Activated CD4-positive, alpha-beta T cell treated with anti-CD3 and anti-CD28 coated beads for 36 hours (primary cell): ENCODE measurements around the gene ART4. TPM values are rescaled to one million over a fixed set of nuclear protein-coding genes. Genes with fewer than 3 reads are reported as not detected.

ENCODE experiments used
- ATAC-seq: fragments of 200-7000 bp; cut with Tn5 transposase; one replicate; pipeline ENCODE4 v1.10.0; 2021; ENCODE audit warnings: mild to moderate bottlenecking, moderate library complexity
- CTCF ChIA-PET: fragments of 350-600 bp; sonication (Branson Sonifier 250); formaldehyde crosslinking; loops from one replicate; lab custom pipeline; 2021; ENCODE audit warnings: antibody characterized with exemption; lab: Charles Lee
- POLR2A ChIA-PET: fragments of 350-600 bp; sonication (Branson Sonifier 250); formaldehyde crosslinking; loops from one replicate; lab custom pipeline; 2021; ENCODE audit warnings: antibody characterized with exemption, inconsistent platforms; lab: Charles Lee
- DNase-seq: peaks from one replicate; pipeline ENCODE4 v3.0.0-alpha.2; 2020
- H3K27ac Mint-ChIP-seq: one replicate; pipeline ENCODE4 v1.8.0; 2021; ENCODE audit warnings: mixed read lengths
- H3K27me3 Mint-ChIP-seq: one replicate; pipeline ENCODE4 v1.8.0; 2021; ENCODE audit warnings: mixed read lengths
- H3K36me3 Mint-ChIP-seq: one replicate; pipeline ENCODE4 v1.8.0; 2021; ENCODE audit warnings: low read depth, mixed read lengths
- H3K4me1 Mint-ChIP-seq: one replicate; pipeline ENCODE4 v1.8.0; 2021; ENCODE audit warnings: mixed read lengths
- H3K4me3 Mint-ChIP-seq: one replicate; pipeline ENCODE4 v1.8.0; 2021; ENCODE audit warnings: mild to moderate bottlenecking, moderate library complexity, mixed read lengths
- H3K9me3 Mint-ChIP-seq: one replicate; pipeline ENCODE4 v1.8.0; 2021; ENCODE audit warnings: low read depth, mixed read lengths
- intact Hi-C, 2 experiments: fragments of 100-400 bp; cut with DNase I in 1 of 2; cut with micrococcal nuclease in 1 of 2; formaldehyde crosslinking; loops; one replicate each; pipeline versions ENCODE4 v1.14.2 to v1.15.1; 2022 to 2024; cut with DNase I, micrococcal nuclease
- total RNA-seq, 2 experiments: library from RNA; stranded (reverse); gene quantifications; one replicate each; pipeline ENCODE4 v1.2.3, GENCODE V29; 2021

The ART4 gene
- total RNA-seq, 2 experiments from 2014 or later, result not detected

GRCh38 chr12:14849661-14850060, 6.3 kb upstream of the ART4 start:
- no peaks in the 10 kb centered on the region for H3K9me3 Mint-ChIP-seq
- ATAC-seq (no peak), DNase-seq (no peak)
- H3K27me3 Mint-ChIP-seq, result no peaks in the 10 kb centered on the region
- H3K27ac Mint-ChIP-seq, result no peak overlapping the region
- no peak overlapping the region for H3K4me3 Mint-ChIP-seq
- H3K36me3 Mint-ChIP-seq, result no peaks in the 10 kb centered on the region
- intact Hi-C loops, result loop anchor here (10.0 kb wide), 3 partner anchors 375 to 675 kb away; partner anchors contain the start of gene RERG (in 1 of the 2)
- ChIA-PET POLR2A (no interaction called here), CTCF (interaction anchor here (1.7 to 7.4 kb wide), 2 partner anchors 146 to 282 kb away, joined by 3 to 85 read pairs; no protein-coding TSS in a partner anchor)
- H3K4me1 Mint-ChIP-seq, result peaks cover 11% of the 10 kb centered on the region

GRCh38 chr12:14846876-14847580, 3.7 kb upstream of the ART4 start:
- ChIA-PET POLR2A (no interaction called here), CTCF (interaction anchor here (0.7 to 7.4 kb wide), 12 partner anchors 10 to 160 kb away, joined by 3 to 85 read pairs (median 4); partner anchors contain the start of gene ERP27)
- intact Hi-C loops, result loop anchor here (10.0 kb wide), 3 partner anchors 378 to 678 kb away; partner anchors contain the start of gene RERG (in 1 of the 2)
- ATAC-seq, result no peak
- Mint-ChIP-seq H3K4me1 (peaks cover 11% of the 10 kb centered on the region), H3K27me3 (no peaks in the 10 kb centered on the region), H3K27ac (no peak overlapping the region), H3K4me3 (no peak overlapping the region), H3K9me3 (no peaks in the 10 kb centered on the region), H3K36me3 (no peaks in the 10 kb centered on the region)
- DNase-seq, result no peak

DNA sequence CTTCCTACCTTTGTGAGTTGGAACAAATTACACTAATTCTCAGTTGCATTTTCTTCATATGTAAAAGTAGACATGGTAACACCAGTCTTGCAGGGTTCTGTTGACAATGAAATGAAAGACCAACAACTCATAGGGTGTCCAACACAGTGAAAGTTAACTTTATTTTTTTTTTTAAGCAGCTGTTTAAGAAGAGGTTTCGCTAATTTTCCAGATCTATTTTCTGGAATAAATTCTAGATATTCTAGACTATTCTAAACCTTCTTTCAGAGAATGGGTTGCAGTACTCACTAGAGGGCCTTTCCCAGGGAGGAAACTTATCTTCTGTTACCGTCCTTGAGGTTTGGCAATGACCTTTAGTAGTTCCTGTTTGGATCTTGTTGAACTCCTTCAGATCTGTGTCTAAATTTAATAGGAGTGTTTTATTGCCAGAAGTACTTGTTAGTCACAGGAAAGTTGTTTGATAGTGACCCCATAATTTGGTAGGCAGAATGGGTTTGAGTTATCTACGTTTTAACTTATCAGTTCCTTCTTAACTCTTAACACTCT, 2.8 kb upstream of the ART4 start:
- no peak for ATAC-seq
- CTCF ChIA-PET, result interaction anchor here (0.6 to 7.4 kb wide), 11 partner anchors 9 to 161 kb away, joined by 3 to 85 read pairs (median 4); no protein-coding TSS in a partner anchor

GRCh38 chr12:14845350-14845750, 2.0 kb upstream of the ART4 start:
- Mint-ChIP-seq H3K36me3 (no peaks in the 10 kb centered on the region), H3K4me1 (peaks cover 11% of the 10 kb centered on the region), H3K4me3 (no peak overlapping the region), H3K27me3 (no peaks in the 10 kb centered on the region), H3K27ac (no peak overlapping the region), H3K9me3 (no peaks in the 10 kb centered on the region)
- intact Hi-C loops, result loop anchor here (1.0 to 10.0 kb wide), 9 partner anchors 65 to 679 kb away; partner anchors contain the start of gene RERG (in 2 of the 2)
- peak; percentile 46 for DNase-seq
- CTCF ChIA-PET, result interaction anchor here (0.6 to 7.4 kb wide), 8 partner anchors 8 to 162 kb away, joined by 3 to 85 read pairs (median 4); no protein-coding TSS in a partner anchor
- peak; percentile 58 for ATAC-seq
- POLR2A ChIA-PET, result no interaction called here

More for the DNA sequence above, 2.8 kb upstream of the ART4 start:
- DNase-seq, result no peak
- no peak overlapping the region for H3K4me3 Mint-ChIP-seq
- H3K27ac Mint-ChIP-seq, result no peak overlapping the region
- no peaks in the 10 kb centered on the region for H3K27me3 Mint-ChIP-seq
- no peaks in the 10 kb centered on the region for H3K9me3 Mint-ChIP-seq
- H3K36me3 Mint-ChIP-seq, result no peaks in the 10 kb centered on the region
- intact Hi-C loops, result loop anchor here (10.0 kb wide), 3 partner anchors 379 to 679 kb away; partner anchors contain the start of gene RERG (in 1 of the 2)
- H3K4me1 Mint-ChIP-seq, result peaks cover 11% of the 10 kb centered on the region
- POLR2A ChIA-PET, result no interaction called here

DNA sequence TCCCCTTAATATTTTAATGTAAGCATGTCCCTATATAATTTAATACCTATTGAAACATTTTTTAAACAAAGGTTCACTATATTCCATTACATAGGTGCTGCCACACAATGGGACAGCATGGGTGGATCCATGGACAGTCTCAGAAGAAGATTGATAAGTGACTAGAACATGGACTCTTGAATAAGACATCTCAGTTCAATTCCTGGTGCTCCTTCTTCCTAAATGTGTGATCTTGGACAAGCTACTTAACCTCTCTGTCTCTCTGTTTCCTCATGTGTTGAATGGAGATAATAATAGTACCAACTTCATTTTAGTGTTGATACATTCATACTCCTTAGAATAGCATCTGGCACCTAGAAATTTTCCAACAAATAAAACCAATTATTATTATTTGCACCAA, 1.1 kb upstream of the ART4 start:
- no peaks in the 10 kb centered on the region for H3K36me3 Mint-ChIP-seq
- ChIA-PET CTCF (interaction anchor here (0.6 to 7.4 kb wide), 10 partner anchors 11 to 156 kb away, joined by 3 to 85 read pairs (median 4); no protein-coding TSS in a partner anchor), POLR2A (no interaction called here)
- H3K4me3 Mint-ChIP-seq, result no peak overlapping the region
- H3K27ac Mint-ChIP-seq, result no peak overlapping the region
- no peaks in the 10 kb centered on the region for H3K27me3 Mint-ChIP-seq
- peaks cover 11% of the 10 kb centered on the region for H3K4me1 Mint-ChIP-seq
- ATAC-seq (no peak), DNase-seq (no peak)
- intact Hi-C loops, result loop anchor here (2.0 to 10.0 kb wide), 4 partner anchors 122 to 680 kb away; partner anchors contain the start of gene RERG (in 1 of the 2)
- no peaks in the 10 kb centered on the region for H3K9me3 Mint-ChIP-seq

DNA sequence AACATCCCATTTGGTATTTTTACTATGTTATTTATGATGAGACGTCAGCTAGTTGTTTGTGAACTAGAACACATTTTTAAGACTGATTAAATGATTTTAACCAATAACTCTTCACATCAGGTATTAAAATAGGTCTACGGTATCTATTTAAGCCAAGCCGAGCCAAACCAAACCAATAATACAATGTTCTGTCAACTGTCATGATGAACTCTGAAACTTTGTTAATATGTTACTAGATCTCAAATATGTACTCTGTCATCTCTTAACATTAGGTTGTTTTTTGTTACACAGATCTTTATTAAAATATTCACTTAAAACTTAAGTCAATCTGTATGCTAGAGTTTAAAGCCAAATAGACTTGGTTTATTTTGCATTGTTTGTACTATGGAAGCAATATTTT, 1.0 kb downstream of the ART4 start:
- Mint-ChIP-seq H3K9me3 (no peaks in the 10 kb centered on the region), H3K4me3 (no peak overlapping the region), H3K36me3 (no peaks in the 10 kb centered on the region), H3K4me1 (peaks cover 11% of the 10 kb centered on the region), H3K27me3 (peaks cover 5% of the 10 kb centered on the region), H3K27ac (no peak overlapping the region)
- DNase-seq (no peak), ATAC-seq (no peak)
- ChIA-PET POLR2A (no interaction called here), CTCF (interaction anchor here (1.3 kb wide), 1 partner anchor 154 kb away, joined by 4 read pairs; no protein-coding TSS in a partner anchor)
- intact Hi-C loops, result loop anchor here (10.0 kb wide), 3 partner anchors 382 to 682 kb away; partner anchors contain the start of gene RERG (in 1 of the 2)

- intact Hi-C loops, result loop anchor here (10.0 kb wide), 3 partner anchors 383 to 683 kb away; partner anchors contain the start of gene RERG (in 1 of the 2)
- Mint-ChIP-seq H3K4me1 (peaks cover 11% of the 10 kb centered on the region), H3K36me3 (no peaks in the 10 kb centered on the region), H3K27me3 (peaks cover 5% of the 10 kb centered on the region), H3K4me3 (no peak overlapping the region), H3K9me3 (no peaks in the 10 kb centered on the region), H3K27ac (no peak overlapping the region)
- POLR2A ChIA-PET, result no interaction called here
- no peak for ATAC-seq
- CTCF ChIA-PET, result interaction anchor here (1.3 kb wide), 1 partner anchor 154 kb away, joined by 4 read pairs; no protein-coding TSS in a partner anchor
- DNase-seq, result no peak
Measured at GRCh38 chr12:14841761-14842160, 1.6 kb downstream of the ART4 start.

DNA sequence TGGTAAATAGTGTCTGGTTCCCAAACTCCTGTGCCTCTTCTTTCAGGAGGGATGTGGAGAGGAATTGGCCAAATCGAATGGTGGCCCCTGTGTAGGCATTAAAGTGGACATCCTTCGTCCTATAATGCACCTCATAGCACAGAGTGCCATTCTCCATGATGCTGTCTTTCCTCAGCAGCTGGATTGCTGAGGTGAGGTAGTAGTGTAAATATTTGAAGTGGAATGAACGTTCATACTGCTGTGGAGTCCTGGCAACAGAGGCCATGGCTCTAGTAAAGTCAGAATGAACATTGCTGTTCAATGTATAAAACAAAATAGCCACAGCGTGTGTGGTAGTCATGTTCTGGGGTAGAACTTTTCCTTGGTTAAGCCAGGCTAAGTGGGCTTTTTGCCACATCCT, 2.7 kb downstream of the ART4 start:
- ChIA-PET POLR2A (no interaction called here), CTCF (interaction anchor here (0.7 kb wide), 1 partner anchor 42 kb away, joined by 3 read pairs; no protein-coding TSS in a partner anchor)
- no peak overlapping the region for H3K4me3 Mint-ChIP-seq
- intact Hi-C loops, result loop anchor here (10.0 kb wide), 3 partner anchors 384 to 684 kb away; partner anchors contain the start of gene RERG (in 1 of the 2)
- H3K27ac Mint-ChIP-seq, result no peak overlapping the region
- no peaks in the 10 kb centered on the region for H3K9me3 Mint-ChIP-seq
- H3K36me3 Mint-ChIP-seq, result no peaks in the 10 kb centered on the region
- H3K4me1 Mint-ChIP-seq, result peaks cover 6% of the 10 kb centered on the region
- no peak for DNase-seq
- no peak for ATAC-seq
- peaks cover 5% of the 10 kb centered on the region for H3K27me3 Mint-ChIP-seq

DNA sequence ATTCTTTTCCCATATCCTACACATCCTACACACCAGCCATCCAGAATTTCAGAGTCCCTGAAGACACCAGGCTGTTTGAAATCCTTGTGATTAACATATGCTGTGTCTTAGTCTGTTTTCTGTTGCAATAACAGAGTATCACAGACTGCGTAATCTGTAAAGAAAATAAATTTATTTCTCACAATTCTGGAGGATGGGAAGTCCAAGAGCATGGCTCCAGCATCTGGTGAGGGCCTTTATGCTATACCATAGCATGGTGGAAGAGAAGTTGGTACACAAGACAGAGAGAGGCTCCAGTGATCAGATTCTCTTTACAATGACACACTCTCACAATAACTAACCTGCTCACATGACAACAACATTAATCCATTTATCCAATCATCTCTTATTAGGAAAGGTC, 4.1 kb downstream of the ART4 start:
- ATAC-seq (no peak), DNase-seq (no peak)
- H3K9me3 Mint-ChIP-seq, result no peaks in the 10 kb centered on the region
- no peaks in the 10 kb centered on the region for H3K36me3 Mint-ChIP-seq
- no peaks in the 10 kb centered on the region for H3K4me1 Mint-ChIP-seq
- H3K27ac Mint-ChIP-seq, result no peak overlapping the region
- CTCF ChIA-PET, result interaction anchor here (0.7 kb wide), 1 partner anchor 65 kb away, joined by 3 read pairs; a partner anchor contains a TSS
- peaks cover 10% of the 10 kb centered on the region for H3K27me3 Mint-ChIP-seq
- intact Hi-C loops, result no loop called here
- POLR2A ChIA-PET, result no interaction called here
- H3K4me3 Mint-ChIP-seq, result no peak overlapping the region

GRCh38 chr12:14836336-14837210, 6.8 kb downstream of the ART4 start:
- H3K27me3 Mint-ChIP-seq, result peaks cover 18% of the 10 kb centered on the region
- no peaks in the 10 kb centered on the region for H3K9me3 Mint-ChIP-seq
- no peaks in the 10 kb centered on the region for H3K4me1 Mint-ChIP-seq
- CTCF ChIA-PET, result interaction anchor here (1.1 to 1.6 kb wide), 2 partner anchors 9 to 11 kb away, joined by 3 read pairs; no protein-coding TSS in a partner anchor
- intact Hi-C loops, result no loop called here
- no peak overlapping the region for H3K27ac Mint-ChIP-seq
- H3K4me3 Mint-ChIP-seq, result no peak overlapping the region
- ATAC-seq, result peak; percentile 47
- DNase-seq, result no peak
- POLR2A ChIA-PET, result interaction anchor here (0.6 kb wide), 1 partner anchor 66 kb away, joined by 3 read pairs; no protein-coding TSS in a partner anchor
- H3K36me3 Mint-ChIP-seq, result no peaks in the 10 kb centered on the region
